ENCODE measurements around the gene LAMA4.
A peak's percentile ranks its signal among the peaks of the same experiment; 100 is the strongest.

Gene LAMA4, protein sequence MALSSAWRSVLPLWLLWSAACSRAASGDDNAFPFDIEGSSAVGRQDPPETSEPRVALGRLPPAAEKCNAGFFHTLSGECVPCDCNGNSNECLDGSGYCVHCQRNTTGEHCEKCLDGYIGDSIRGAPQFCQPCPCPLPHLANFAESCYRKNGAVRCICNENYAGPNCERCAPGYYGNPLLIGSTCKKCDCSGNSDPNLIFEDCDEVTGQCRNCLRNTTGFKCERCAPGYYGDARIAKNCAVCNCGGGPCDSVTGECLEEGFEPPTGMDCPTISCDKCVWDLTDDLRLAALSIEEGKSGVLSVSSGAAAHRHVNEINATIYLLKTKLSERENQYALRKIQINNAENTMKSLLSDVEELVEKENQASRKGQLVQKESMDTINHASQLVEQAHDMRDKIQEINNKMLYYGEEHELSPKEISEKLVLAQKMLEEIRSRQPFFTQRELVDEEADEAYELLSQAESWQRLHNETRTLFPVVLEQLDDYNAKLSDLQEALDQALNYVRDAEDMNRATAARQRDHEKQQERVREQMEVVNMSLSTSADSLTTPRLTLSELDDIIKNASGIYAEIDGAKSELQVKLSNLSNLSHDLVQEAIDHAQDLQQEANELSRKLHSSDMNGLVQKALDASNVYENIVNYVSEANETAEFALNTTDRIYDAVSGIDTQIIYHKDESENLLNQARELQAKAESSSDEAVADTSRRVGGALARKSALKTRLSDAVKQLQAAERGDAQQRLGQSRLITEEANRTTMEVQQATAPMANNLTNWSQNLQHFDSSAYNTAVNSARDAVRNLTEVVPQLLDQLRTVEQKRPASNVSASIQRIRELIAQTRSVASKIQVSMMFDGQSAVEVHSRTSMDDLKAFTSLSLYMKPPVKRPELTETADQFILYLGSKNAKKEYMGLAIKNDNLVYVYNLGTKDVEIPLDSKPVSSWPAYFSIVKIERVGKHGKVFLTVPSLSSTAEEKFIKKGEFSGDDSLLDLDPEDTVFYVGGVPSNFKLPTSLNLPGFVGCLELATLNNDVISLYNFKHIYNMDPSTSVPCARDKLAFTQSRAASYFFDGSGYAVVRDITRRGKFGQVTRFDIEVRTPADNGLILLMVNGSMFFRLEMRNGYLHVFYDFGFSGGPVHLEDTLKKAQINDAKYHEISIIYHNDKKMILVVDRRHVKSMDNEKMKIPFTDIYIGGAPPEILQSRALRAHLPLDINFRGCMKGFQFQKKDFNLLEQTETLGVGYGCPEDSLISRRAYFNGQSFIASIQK (N-terminal part only)

DNA sequence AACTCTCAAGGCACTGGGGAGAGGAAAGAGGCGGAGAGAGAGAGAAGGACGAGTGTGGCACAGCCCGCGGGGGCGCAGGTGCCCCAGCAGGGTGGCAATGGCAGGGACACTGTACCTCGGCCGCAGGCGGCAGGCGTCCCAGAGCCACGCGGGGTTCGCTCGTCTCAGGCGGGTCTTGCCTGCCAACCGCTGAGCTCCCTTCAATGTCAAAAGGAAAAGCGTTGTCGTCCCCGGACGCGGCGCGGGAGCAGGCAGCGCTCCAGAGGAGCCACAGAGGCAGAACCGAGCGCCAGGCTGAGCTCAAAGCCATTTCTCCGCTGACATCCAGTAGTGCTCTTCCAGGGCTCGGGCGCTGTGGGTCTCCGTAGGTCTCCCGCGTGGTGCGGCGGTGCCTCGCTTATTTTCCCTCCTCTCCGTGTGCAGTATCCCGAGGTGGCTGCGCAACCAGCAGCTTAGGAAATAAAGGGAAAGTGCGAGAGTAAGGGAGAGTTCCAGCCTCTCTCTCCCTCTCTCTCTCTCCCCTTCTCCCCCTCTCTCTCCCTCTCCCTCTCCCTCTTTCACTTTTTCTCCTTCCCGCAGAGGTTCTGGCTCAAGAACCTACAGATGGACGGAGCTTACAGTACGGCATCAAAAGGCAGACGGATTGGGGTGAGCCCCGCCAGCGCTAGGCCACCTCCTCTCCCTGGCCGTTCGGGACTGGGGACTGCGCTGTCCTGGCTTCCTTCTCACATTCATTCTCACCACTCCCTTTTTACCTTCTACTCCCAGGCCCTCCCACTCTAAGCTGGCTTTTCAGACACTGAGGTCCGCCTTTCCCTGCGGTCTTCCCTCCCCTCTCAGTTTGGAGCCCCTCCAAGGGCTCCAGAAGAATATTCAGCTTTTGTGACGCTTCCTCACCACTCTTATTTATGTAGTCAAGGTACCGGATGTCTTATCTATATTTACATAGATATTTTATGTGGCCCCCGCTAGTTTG lies at the start of gene LAMA4:
Gene LAMA4 (minus strand): TSS at position 727 of the 976 bp plus-strand sequence. CDS start 417 bp downstream, at position 310.
- peak; percentile 1 for DNase-seq (ENCODE audit: low spot score)

DNA sequence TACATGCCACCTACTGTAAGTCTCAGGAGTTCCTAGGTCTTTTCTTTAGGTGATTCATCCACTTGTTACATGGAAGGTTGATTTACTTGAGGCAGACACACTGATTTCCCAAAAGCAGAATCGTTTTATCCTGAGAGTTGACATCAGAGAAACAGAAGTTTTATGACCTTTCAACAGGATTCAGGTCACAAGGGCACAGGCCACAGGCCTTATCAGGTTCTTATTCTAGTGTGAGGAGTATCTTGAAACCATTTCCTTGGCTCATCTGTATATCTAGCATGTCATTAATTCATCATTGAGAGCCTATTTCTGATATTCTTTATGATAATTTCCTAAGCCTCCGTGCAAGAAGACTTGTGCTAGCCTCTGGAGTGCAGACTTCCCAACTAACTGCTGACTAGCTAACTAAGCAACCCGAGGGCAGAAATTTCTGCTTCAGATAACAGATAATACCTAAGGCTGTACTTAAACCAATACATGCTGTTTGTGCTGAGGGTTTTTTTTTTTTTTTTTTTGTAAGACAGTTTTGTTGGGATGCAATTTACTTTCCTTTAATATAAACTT lies 47.9 kb upstream of the LAMA4 start:
- no peak for DNase-seq (ENCODE audit: low spot score)

DNA sequence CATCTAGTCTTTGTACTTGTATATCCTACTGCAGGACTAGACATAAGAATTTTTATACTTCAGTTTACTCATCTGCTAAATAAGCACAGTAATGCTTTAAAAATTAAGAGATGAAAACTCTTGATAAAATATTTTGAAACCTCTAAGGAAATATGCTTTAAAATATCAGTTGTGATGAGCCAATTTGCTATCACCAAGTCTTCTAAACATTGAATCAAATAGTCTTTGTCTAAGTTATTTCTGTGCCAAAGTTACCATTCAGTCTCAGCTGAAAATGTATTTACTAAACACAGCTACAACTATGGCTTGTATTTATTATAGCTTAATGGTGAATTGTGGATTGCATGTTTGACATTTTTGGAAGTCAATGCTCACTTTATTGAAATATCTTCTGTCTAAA lies 46.5 kb upstream of the LAMA4 start:
- no peak for DNase-seq (ENCODE audit: low spot score)

DNA sequence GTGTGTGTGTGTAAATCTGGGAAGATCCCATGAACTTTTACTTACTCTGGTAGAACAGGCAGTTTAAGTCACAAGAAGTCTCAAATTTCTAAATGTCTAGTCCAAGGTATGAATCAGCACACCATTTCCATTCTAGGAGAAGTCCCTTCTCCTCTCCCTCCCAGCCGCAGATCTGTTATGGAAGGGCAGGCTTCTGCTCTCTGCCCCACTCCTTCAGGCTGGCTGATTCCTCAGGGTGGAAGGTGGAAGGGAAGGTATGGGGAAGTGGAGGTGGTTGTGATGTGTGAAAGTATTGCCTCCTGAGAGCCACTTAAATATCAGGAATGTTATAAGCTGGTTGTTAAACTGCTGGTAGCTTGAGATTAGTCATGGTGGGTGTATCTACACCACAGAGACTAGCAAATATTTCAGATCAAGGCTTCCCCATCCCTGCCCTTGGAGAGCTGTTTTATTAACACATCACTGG lies 44.5 kb upstream of the LAMA4 start:
- DNase-seq (ENCODE audit: low spot score) = no peak

DNA sequence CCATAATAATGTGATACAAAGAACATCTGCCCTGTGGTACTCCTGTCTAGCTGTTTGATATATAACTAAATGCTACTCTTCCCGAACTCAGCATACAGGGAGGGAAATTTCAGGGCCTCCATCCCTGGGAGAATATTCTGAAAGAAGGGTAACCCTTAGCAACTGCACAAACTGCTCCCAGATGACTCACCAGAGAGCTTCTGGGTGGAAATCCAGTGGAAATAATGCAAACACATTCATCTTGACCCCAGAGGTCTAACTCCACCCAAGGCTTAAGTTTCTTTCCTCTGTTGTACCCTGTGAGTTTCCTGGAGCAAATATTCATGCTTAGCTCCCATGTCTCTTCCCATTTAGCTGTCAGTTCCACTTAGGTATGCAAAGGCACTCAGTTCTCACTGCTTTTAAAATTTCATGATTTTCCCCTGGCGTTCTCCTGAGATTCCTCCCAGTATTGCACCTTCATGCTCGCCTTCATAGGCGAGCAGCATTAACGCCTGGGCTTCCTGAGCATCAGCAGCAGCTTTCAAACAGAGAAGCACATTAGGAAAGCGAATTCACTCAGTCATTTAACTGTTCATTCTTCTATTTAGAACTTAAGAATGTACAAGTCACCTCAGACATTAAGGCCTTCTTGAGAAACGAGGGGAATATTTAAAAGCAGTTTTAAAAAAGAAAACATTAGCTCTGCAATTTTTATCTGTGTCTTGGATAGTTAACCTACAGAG lies 43.8 kb upstream of the LAMA4 start:
- no peak for DNase-seq (ENCODE audit: low spot score)

DNA sequence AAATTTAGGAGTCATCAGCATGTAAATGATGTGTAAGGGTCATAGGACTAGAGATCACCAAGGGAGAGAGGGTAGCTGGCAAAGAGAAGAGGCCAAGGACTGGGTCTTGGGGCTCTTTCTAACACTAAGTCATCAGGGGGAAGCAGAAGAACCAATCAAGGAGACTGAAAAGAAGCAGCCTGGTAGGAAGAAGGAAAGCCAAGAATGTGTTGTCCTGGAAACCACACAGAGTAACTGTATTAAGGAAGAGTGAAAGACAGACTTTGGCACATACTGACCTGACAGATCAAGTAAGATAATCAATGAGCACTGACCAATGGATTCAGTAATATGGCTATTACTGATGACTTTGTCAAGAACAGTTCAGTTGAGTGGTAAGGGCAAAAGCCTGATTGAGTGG lies 42.3 kb upstream of the LAMA4 start:
- DNase-seq (ENCODE audit: low spot score) = no peak

DNA sequence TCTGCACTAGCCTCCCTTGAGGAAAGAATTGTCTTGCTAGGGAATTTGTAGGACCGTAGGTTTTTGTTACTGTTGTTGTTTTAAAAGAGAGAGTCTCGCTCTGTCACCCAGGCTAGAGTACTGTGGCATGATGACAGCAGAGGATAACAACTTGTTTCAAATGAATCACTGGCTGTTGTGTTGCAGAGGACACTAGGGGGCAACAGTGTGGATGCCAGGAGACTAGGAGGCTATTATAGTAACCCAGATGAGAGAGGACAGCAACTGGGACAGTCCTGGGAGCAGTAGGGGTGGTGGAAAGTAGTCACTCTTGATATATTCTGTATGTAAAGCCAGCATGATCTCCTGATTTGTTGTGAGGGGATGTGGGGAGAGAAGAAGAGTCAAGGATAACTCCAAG lies 41.8 kb upstream of the LAMA4 start:
- no peak for DNase-seq (ENCODE audit: low spot score)

DNA sequence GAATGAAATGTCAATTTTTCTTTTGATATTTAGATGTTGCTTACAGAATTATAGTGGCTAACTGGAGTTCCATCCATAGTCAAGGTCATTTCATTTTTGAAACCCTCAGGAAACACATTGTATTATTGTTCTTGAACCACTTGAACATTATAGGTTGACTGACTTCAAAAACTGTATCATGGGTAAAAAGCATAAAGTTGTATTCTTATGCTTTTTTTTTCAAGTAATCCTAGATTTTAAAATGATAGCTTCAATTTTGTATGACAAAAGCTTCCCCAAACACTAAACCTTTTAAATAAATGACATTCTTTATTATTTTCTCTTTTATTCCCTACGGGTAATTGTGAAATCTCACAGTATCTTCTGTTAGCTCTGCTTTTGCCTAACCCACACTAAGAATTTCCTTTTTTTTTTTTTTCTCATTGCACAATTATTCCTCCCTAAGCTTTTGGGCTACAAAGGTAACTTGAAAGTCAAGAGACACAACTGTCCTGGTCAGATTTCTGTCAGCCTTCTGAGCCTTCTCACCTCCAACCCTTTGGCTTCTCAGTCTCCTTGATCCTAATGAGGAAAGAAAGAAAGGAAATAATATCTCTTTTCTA lies 36.9 kb upstream of the LAMA4 start:
- DNase-seq (ENCODE audit: low spot score) = no peak

DNA sequence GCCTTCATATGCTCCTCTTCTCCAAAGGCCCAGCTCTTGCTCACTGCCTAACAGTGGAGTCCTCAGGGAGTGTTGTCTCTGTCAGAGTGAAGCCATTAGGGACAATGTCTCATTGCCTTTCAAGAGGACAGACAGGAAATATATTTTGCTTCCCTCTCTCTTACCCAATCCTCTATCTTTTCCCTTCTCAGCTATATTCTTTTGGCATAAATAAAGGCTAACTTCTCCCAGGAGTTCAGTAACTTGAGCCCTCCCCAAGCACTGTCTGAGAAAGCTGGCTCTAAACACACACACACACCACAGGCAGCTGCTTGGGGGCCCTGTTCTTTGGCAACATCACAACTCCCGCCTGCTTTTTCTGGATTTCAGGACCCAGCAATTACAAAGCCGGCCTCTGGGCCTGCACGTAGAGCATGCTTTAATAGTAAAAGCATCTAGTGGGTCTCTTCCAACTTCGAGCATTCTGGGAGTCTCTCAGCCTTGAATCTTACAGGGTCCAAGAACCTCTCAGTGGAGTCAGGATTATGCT lies 34.7 kb upstream of the LAMA4 start:
- DNase-seq (ENCODE audit: low spot score) = no peak

DNA sequence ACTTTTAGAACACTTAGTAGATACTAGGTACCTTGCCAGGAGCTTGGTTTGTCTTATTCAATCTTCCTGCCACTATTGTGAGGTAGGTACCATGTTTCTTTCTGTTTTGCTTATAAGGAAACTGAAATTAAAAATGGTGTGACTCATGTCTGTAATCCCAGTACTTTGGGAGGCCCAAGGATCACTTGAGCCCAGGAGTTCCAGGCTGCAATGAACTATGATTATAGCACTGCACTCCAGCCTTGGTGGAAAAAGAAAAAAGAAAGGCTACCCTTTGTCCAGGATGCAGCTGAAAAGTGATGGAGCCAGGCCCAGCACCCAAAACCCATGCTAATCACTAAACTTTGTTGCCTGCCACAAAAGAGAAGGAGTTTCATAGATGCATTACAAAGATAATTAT lies 34.1 kb upstream of the LAMA4 start:
- DNase-seq (ENCODE audit: low spot score) = no peak

DNA sequence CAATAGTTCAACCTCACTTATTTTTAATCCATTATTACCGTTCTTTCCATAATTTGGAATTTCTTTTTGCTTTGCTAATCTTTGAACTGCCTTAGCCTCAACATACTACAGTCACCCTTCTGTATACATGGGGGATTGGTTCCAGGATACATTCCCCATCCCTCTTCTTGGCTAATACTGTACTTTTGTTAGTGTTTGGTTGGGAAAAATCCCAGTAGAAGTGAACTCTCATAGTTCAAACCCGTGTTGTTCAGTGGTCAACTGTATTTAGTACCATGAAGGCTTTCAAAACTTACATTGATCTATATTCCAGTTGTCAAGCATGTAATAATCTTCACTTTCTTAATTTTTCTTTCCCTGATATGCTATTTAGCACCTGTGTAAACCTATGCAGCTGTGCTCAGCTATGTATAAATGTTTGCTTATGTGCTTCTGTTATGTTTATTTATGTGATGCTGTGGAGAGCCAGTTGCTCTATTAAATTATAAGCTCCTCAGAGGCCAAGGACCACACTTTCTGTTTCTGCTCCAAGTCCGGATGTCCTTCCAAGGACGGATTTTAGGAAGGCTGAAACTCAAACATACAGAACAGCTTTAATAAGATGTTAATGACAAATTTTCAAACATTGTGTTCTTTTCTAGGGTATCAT lies 33.3 kb upstream of the LAMA4 start:
- DNase-seq (ENCODE audit: low spot score) = no peak

DNA sequence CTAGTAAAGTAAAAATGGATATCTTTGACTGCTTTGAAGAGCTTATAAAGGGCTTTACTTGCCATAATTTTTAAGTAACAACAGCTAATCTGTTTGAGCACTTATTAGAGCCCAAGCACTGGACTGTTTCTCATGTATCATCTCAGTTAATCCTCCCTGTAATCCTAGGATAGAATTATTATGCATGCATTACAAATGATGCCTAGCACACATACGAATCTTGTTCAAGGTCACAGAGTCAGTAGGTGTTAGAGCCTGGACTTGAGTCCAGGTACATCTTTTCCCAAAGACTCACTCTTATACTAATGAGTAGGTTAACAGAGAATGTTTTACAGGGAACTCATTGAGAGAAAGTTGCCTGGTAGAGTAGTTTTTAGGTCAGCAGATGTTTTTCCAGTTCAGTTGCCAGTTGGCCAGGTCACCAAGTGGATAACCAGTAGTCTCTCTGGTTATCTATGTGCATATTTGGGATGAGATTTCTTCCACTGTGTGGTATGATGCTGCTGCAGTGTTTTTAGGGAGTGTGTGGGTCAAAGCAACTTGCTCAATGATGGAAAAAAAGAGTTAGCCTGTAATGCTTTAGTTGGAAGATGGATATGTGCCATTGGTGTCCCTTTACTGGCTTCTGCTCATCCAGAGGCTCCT lies 32.3 kb upstream of the LAMA4 start:
- no peak for DNase-seq (ENCODE audit: low spot score)

DNA sequence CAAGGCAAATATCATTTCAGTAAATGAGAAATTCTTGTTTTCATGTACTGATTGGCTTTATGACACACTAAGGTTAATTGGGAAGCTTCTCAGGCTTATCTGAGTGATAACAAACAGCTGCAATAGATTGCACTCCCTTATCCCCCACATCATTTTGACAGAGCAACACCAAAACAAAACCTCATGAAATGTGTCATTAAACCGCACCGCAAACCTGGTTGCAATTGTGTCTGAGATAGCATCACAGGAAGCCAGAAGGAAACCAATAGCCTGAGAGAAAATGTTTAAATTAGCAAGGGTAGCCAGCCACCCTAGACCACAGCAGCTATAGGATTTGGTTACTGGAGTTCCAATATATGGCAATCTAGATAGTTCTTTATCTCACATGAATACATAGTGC lies 31.6 kb upstream of the LAMA4 start:
- peak; percentile 8 for DNase-seq (ENCODE audit: low spot score)

DNA sequence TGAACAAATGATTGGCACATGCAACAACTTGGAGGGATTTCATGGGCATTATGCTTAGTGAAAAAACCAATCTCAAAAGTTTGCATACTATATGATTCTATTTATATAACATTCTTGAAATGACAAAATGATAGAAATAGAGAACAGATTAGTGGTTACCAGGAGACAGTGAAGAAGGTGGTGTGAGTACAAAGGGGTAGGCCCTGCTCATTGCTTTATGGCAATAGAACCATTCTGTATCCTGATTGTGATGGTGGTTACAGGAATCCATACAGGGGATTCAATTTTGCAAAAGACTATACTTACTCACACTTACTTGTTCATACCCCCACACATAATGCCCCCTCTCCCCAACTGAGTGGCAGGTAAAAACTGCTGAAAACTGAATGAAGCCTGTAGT lies 30.2 kb upstream of the LAMA4 start:
- DNase-seq (ENCODE audit: low spot score) = no peak

DNA sequence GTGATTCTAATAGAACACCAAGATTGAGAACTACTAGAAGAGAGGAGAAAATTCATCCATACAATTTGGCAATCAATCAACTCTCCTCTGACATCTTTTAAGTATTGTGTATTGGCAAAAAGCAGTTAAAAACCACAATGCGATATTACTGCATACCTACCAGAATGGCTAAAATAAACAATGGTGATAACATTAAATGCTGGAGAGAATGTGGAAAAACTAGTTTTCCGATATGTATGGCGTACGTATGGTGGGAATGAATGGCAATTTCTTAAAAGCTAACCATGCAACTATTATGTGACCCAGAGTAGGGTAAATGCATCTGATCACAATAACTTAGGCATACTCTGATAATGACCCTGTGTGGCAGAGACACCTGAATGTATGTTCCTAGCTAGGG lies 29.3 kb upstream of the LAMA4 start:
- no peak for DNase-seq (ENCODE audit: low spot score)

DNA sequence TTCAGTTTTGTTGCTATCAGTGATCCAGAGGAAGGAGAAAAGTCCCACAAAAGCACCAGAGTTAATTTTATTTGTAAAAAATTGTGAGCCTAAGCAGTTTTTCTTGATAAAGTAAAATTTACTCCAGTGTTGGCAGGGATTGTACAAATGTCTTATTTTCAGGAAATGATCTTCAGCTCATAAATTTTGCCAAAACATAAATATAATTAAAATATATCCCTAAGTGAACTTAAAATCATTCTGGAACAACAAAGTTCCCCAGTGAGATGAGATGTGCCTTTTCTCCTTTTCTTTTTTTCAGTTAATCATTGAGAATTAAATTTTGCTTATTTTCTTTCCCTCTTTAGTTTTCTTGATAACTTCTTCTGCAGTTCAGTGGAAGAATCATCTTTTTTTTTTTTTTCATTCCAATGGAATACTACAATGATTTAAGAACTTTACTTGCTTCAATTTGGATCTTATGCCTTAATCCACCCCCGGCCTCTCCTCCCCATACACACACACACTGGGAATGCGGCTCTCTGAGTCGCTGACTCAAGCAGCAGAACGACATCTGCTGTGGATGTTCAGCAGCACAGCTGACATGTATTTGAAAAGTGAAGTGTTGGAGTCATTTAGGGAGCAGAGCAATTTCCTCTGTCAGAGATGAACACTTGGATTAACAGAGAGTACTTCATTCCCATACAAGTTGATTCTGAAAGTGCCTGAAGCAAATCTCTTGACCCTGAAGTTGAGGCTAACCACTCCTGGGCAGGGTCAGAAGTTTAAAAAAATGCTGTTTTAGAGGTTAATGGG lies 27.7 kb upstream of the LAMA4 start:
- DNase-seq (ENCODE audit: low spot score) = no peak
